B cell (primary cell): Measurements from ENCODE around the gene ZBED1. TPM values are rescaled to one million over a fixed set of nuclear protein-coding genes. Genes with fewer than 3 reads are reported as not detected.

Source experiments
- ATAC-seq: fragments of 200-7000 bp; cut with Tn5 transposase; one replicate; pipeline ENCODE4 v1.10.0; 2021; ENCODE audit warnings: low read depth, mild to moderate bottlenecking, moderate number of reproducible peaks, moderate library complexity
- CTCF ChIA-PET: fragments of 350-600 bp; sonication (Branson Sonifier 250); formaldehyde crosslinking; loops from one replicate; lab custom pipeline; 2021; ENCODE audit warnings: antibody characterized with exemption, inconsistent platforms; lab: Charles Lee
- POLR2A ChIA-PET: fragments of 350-600 bp; sonication (Branson Sonifier 250); formaldehyde crosslinking; loops from one replicate; lab custom pipeline; 2021; ENCODE audit warnings: antibody characterized with exemption; lab: Charles Lee
- DNase-seq: peaks from one replicate; pipeline ENCODE4 v3.0.0; 2013
- H2AFZ ChIP-seq: 2 replicates; pipeline ENCODE4 v1.6.1; 2012; ENCODE audit warnings: mild to moderate bottlenecking, low read depth, low read length; ENCODE audit not compliant: insufficient read depth, poor library complexity, severe bottlenecking
- H3K27ac ChIP-seq, 2 donors: 1 replicate in 1 of 2; 2 replicates in 1 of 2; pipeline ENCODE4 v1.5.1; 2012 to 2013; ENCODE audit warnings: low read length in 2 of 2, mild to moderate bottlenecking in 2 of 2, moderate library complexity in 1 of 2
- H3K27me3 ChIP-seq, 4 experiments: fragments of 200-600 bp in 1 of 4; sonication (generic) in 1 of 4; replicated peaks in 1 of 4; 1 replicate in 2 of 4; 2 replicates in 2 of 4; pipeline versions ENCODE4 v1.6.1 to v1.7.0; 2013 to 2016; ENCODE audit warnings: low read length in 3 of 4, mild to moderate bottlenecking in 2 of 4, mixed read lengths in 1 of 4, moderate library complexity in 1 of 4; ENCODE audit not compliant: insufficient read depth in 4 of 4, control insufficient read depth in 3 of 4; ENCODE audit errors: control extremely low read depth in 1 of 4
- H3K36me3 ChIP-seq, 2 experiments: replicated peaks in 1 of 2; 1 replicate in 1 of 2; 2 replicates in 1 of 2; pipeline versions ENCODE4 v1.6.1 to v1.7.1; 2013; ENCODE audit warnings: low read length in 1 of 2; ENCODE audit not compliant: insufficient read depth in 2 of 2, control insufficient read depth in 1 of 2; ENCODE audit errors: control extremely low read depth in 1 of 2, extremely low read depth in 1 of 2
- H3K4me1 ChIP-seq, 2 donors: fragments of 200-600 bp in 1 of 2; sonication (generic) in 1 of 2; 1 replicate in 1 of 2; 2 replicates in 1 of 2; pipeline versions ENCODE4 v1.5.1 to v1.6.1; 2013 to 2017; ENCODE audit warnings: low read length in 2 of 2; ENCODE audit not compliant: control insufficient read depth in 2 of 2, insufficient read depth in 2 of 2
- H3K4me2 ChIP-seq: replicated peaks from 2 replicates; pipeline ENCODE3; 2012; ENCODE audit warnings: mild to moderate bottlenecking, low read depth, low read length; ENCODE audit not compliant: poor library complexity, severe bottlenecking
- H3K4me3 ChIP-seq, 5 experiments: fragments of 200-600 bp in 1 of 5; sonication (generic) in 1 of 5; 1 replicate in 3 of 5; 2 replicates in 2 of 5; pipeline versions ENCODE4 v1.5.1 to v1.7.0; 2011 to 2016; ENCODE audit warnings: low read length in 4 of 5, mild to moderate bottlenecking in 4 of 5, low read depth in 2 of 5, control low read depth in 1 of 5, moderate library complexity in 1 of 5; ENCODE audit not compliant: insufficient read depth in 1 of 5; ENCODE audit errors: control extremely low read depth in 1 of 5, extremely low read depth in 1 of 5
- H3K79me2 ChIP-seq: fragments of 200-600 bp; sonication (generic); one replicate; pipeline ENCODE4 v1.6.0; 2016; ENCODE audit warnings: low read length; ENCODE audit not compliant: control insufficient read depth, insufficient read depth
- H3K9ac ChIP-seq: fragments of 200-600 bp; sonication (generic); 2 replicates; pipeline ENCODE4 v1.6.1; 2017; ENCODE audit warnings: mild to moderate bottlenecking, low read length, moderate library complexity
- H3K9me3 ChIP-seq, 3 donors: one replicate each; pipeline versions ENCODE4 v1.6.1 to v1.7.1; 2013; ENCODE audit warnings: low read length in 2 of 3; ENCODE audit not compliant: control insufficient read depth in 2 of 3, insufficient read depth in 1 of 3; ENCODE audit errors: control extremely low read depth in 1 of 3
- H4K20me1 ChIP-seq: 2 replicates; pipeline ENCODE4 v1.6.0; 2012; ENCODE audit warnings: mild to moderate bottlenecking, low read length; ENCODE audit not compliant: insufficient read depth, control insufficient read depth, poor library complexity, severe bottlenecking
- H3K27ac Mint-ChIP-seq: one replicate; pipeline ENCODE4 v1.8.0; 2021; ENCODE audit warnings: mixed read lengths
- H3K27me3 Mint-ChIP-seq: one replicate; pipeline ENCODE4 v1.8.0; 2021; ENCODE audit warnings: mixed read lengths
- H3K4me1 Mint-ChIP-seq: one replicate; pipeline ENCODE4 v1.8.0; 2021; ENCODE audit warnings: mixed read lengths
- H3K4me3 Mint-ChIP-seq: one replicate; pipeline ENCODE4 v1.8.0; 2021; ENCODE audit warnings: mixed read lengths
- H3K9me3 Mint-ChIP-seq: one replicate; pipeline ENCODE4 v1.8.0; 2022; ENCODE audit warnings: mixed read lengths; ENCODE audit not compliant: insufficient read depth
- CTCF ChIP-seq: fragments of 200-600 bp; IDR thresholded peaks from one replicate; pipeline ENCODE4 v1.8.0; 2022; ENCODE audit warnings: antibody characterized with exemption, mild to moderate bottlenecking
- EZH2 ChIP-seq: IDR thresholded peaks from 2 replicates; pipeline ENCODE4 v1.6.1; 2012; ENCODE audit warnings: borderline replicate concordance, low read depth, mild to moderate bottlenecking, moderate library complexity, low read length; ENCODE audit not compliant: insufficient read depth, poor library complexity, severe bottlenecking
- WGBS: methylation state at CpG from one replicate; pipeline ENCODE4 v1.1.5; 2013; ENCODE audit warnings: missing lambda C conversion rate; ENCODE audit not compliant: insufficient coverage; 5-methylcytosine and 5-hydroxymethylcytosine counted together
- intact Hi-C: fragments of 100-400 bp; cut with micrococcal nuclease; formaldehyde crosslinking; loops from one replicate; pipeline ENCODE4 v1.10.0; 2022
- polyA plus RNA-seq: library from polyadenylated mRNA; depleted of rRNA; stranded (reverse); fragments of >200 nt; gene quantifications from 2 replicates; pipeline ENCODE4 v1.2.3, GENCODE V29; 2012
- total RNA-seq, 2 donors: library from RNA; stranded (reverse); fragments of 120-200 nt in 1 of 2; gene quantifications; 1 replicate in 1 of 2; 2 replicates in 1 of 2; pipeline versions ENCODE4 v1.2.3 to v1.2.4, GENCODE V29; 2013 to 2022

ZBED1 gene
- total and polyA plus RNA-seq, 2 donors (not counting 1 experiment from before 2014, with no cell fraction given): 20.3 to 44.7 TPM

- Mint-ChIP-seq H3K4me1 (peaks cover 18% of the 10 kb centered on the region), H3K27ac (no peak overlapping the region), H3K27me3 (no peaks in the 10 kb centered on the region), H3K4me3 (no peak overlapping the region), H3K9me3 (no peaks in the 10 kb centered on the region)
- ATAC-seq (no peak), DNase-seq (no peak)
- Histone ChIP-seq H3K4me3 (no peak overlapping the region), H3K4me2 (no peak overlapping the region), H3K9ac (no peak overlapping the region), H3K4me1 (peaks cover 5 to 13% of the 10 kb centered on the region in 2 donors), H3K36me3 (peaks cover 3 to 47% of the 10 kb centered on the region in 2 experiments), H3K9me3 (no peaks in the 10 kb centered on the region), H3K27ac (no peak overlapping the region), H4K20me1 (peaks cover 47% of the 10 kb centered on the region), H3K79me2 (peaks cover 52% of the 10 kb centered on the region), H3K27me3 (no peaks in the 10 kb centered on the region), H2AFZ (no peak overlapping the region)
- ChIA-PET POLR2A (no interaction called here), CTCF (no interaction called here)
- WGBS: 98% methylated on average over 65 of the region's 65 CpGs
- no peak for TF ChIP-seq EZH2
- TF ChIP-seq CTCF: no peak
- intact Hi-C loops: no loop called here
Measured at GRCh38 chrX:2489446-2490445, 11.0 kb downstream of the ZBED1 start.
